22Rv1 (cell line): ENCODE measurements around the gene LST1.

Experiments used
- ZFX ChIP-seq: fragments of 450-650 bp; IDR thresholded peaks from 2 replicates; pipeline ENCODE4 v1.6.1; 2017; ENCODE audit warnings: antibody characterized with exemption, borderline replicate concordance
- TF ChIP-seq, protein P1 (sequence below): fragments of 450-650 bp; IDR thresholded peaks from 2 replicates; pipeline ENCODE4 v1.5.1; 2017; ENCODE audit warnings: mild to moderate bottlenecking

DNA sequence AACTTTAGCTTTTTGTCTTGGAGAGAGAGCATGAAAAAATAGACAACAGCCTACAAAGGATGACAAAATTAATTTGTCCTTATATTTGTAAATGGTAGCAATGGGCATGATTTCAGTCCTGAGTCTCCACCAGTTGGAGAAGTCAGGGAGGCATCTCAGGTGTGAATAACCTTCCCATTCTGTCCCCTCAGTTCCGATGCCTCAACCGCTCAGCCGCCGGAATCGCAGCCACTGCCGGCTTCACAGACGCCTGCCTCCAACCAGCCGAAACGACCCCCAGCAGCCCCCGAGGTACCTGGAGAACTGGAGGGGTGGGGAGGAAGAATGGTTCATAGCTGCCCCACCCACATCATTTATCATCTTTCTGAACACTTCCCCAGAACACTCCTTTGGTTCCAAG, 38.0 kb downstream of the LST1 start:
- TF ChIP-seq, protein P1, sequence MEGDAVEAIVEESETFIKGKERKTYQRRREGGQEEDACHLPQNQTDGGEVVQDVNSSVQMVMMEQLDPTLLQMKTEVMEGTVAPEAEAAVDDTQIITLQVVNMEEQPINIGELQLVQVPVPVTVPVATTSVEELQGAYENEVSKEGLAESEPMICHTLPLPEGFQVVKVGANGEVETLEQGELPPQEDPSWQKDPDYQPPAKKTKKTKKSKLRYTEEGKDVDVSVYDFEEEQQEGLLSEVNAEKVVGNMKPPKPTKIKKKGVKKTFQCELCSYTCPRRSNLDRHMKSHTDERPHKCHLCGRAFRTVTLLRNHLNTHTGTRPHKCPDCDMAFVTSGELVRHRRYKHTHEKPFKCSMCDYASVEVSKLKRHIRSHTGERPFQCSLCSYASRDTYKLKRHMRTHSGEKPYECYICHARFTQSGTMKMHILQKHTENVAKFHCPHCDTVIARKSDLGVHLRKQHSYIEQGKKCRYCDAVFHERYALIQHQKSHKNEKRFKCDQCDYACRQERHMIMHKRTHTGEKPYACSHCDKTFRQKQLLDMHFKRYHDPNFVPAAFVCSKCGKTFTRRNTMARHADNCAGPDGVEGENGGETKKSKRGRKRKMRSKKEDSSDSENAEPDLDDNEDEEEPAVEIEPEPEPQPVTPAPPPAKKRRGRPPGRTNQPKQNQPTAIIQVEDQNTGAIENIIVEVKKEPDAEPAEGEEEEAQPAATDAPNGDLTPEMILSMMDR, result no peak
- TF ChIP-seq ZFX, result no peak
